Choroid plexus epithelial cell (primary cell): ENCODE data around the gene MAB21L4.

Experiments used
- DNase-seq: peaks from one replicate; pipeline ENCODE4 v3.0.0-alpha.2; 2010; ENCODE audit warnings: low read depth
- H3K4me3 ChIP-seq: 2 replicates; pipeline ENCODE4 v1.5.1; 2011; ENCODE audit warnings: low read depth, mild to moderate bottlenecking, control low read depth, low read length, moderate library complexity
- TF ChIP-seq, protein P1 (sequence below): conservative IDR thresholded peaks from 2 replicates; pipeline ENCODE4 v1.5.1; 2011; ENCODE audit warnings: low read depth, mild to moderate bottlenecking, control low read depth, inconsistent platforms, low read length, moderate library complexity

The MAB21L4 gene

GRCh38 chr2:240857039-240858008, 38.6 kb downstream of the MAB21L4 start:
- TF ChIP-seq, protein P1, sequence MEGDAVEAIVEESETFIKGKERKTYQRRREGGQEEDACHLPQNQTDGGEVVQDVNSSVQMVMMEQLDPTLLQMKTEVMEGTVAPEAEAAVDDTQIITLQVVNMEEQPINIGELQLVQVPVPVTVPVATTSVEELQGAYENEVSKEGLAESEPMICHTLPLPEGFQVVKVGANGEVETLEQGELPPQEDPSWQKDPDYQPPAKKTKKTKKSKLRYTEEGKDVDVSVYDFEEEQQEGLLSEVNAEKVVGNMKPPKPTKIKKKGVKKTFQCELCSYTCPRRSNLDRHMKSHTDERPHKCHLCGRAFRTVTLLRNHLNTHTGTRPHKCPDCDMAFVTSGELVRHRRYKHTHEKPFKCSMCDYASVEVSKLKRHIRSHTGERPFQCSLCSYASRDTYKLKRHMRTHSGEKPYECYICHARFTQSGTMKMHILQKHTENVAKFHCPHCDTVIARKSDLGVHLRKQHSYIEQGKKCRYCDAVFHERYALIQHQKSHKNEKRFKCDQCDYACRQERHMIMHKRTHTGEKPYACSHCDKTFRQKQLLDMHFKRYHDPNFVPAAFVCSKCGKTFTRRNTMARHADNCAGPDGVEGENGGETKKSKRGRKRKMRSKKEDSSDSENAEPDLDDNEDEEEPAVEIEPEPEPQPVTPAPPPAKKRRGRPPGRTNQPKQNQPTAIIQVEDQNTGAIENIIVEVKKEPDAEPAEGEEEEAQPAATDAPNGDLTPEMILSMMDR = no peak
- no peak overlapping the region for H3K4me3 ChIP-seq
- no peak for DNase-seq

GRCh38 chr2:240856151-240856980, 39.6 kb downstream of the MAB21L4 start:
- TF ChIP-seq, protein P1 = peak; percentile 18
- H3K4me3 ChIP-seq = no peak overlapping the region
- no peak for DNase-seq

DNA sequence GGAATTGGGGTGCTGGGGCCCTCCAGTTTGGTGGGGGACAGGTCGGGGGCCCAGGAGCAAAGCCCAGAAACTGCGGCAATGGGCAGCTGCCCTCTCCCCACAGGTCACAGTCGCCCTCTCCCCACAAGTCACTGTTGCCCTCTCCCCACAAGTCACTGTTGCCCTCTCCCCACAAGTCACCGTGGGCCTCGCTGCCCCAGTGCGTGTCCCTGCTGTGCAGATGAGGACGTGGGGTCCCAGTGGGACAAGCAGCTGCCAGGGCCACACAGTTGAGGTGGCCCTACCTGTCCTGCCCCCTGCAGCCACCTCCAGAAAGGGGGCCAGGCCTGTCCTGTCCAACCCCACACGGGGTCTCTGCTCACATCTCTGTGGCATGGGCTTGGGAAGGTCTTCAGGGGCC, 40.3 kb downstream of the MAB21L4 start:
- TF ChIP-seq, protein P1 = no peak
- no peak overlapping the region for H3K4me3 ChIP-seq
- no peak for DNase-seq

DNA sequence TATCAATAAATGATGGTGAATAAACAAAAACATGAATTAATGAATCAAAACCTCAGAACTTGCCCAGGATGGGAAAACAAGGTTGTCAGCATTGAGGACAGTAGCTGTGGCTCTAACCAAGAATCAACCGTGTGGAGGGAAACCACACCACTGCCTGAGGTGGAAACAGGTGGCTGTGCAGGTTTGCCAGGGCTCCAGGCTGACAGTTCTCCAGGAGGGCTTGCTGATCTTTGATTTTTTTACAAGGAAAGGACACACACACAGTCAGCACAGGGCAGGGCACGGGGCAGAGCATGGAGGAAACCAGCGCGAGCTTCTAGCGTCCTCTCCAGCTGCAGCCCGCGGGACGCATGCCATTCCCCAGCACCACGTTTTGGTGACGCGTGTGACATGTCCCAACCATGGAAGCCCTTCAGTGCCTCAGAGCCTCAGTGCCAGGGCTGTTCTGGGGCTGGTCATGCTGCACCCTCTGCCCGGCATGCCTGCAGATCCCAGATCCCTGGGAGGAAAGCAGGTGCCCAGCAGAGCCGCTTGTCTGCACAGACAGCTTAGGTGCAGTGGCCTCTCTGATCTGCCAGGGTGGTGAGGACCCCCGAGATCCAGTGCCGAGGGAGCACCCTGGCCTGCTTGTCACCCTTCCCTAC, 43.2 kb downstream of the MAB21L4 start:
- DNase-seq = no peak
- TF ChIP-seq, protein P1 = no peak
- no peak overlapping the region for H3K4me3 ChIP-seq

DNA sequence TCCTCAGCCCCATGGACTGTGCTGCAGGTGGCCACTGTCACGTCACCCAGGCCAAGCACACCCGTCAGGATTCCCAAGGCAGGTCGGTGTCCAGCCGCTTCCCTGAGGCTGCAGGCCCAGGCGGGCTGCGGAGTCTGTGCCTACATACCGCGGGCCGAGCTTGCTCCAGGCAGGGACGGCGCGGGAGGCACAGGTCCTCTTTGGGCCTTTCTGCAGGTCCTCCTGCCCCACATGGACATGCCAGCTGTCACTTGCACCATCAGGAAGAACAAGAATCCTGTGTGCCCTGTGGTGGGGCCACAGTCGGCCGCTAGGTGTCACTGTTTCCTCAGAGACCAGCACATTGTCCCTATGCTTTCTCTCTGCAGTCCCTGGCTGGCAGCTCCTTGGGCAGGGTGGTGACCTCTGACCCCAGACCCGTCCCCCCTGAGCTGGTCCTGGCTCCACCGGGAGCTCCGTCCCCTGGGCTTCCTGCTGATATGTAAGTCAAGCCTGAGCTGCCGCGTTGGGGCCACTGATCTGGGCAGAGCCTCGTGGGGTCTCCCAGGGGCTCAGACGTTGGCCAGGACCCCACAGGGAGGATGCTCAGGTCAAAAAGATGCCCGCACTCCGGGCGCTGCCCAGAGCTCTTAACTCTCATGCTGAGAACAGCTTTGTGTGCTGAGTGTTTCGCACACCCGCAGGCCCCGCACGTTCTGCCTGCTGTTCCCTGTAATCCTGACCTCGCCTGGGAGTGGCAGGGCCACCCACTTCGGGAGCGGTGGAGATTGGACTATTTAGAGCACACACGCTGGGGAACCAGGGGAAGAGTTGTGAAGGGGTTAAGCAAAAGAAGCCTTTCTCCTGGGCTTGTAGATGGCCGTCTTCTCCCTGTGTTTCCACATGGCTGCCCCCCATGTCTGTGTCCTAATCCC, 44.6 kb downstream of the MAB21L4 start:
- TF ChIP-seq, protein P1 = peak; percentile 97
- no peak overlapping the region for H3K4me3 ChIP-seq
- DNase-seq = peak; percentile 83

- no peak for DNase-seq
- TF ChIP-seq, protein P1 = no peak
- H3K4me3 ChIP-seq = no peak overlapping the region
These were observed 45.2 kb downstream of the MAB21L4 start for GRCh38 chr2:240850756-240851077.
